IMR-90 (cell line): ENCODE results near the gene CUL9. TPM values are rescaled to one million over a fixed set of nuclear protein-coding genes. Genes with fewer than 3 reads are reported as not detected.
A peak's percentile ranks its signal among the peaks of the same experiment; 100 is the strongest.

Experiments
- ATAC-seq: fragments of 200-7000 bp; cut with Tn5 transposase; 2 replicates; pipeline ENCODE4 v1.9.1; 2020; ENCODE audit warnings: low read depth, mild to moderate bottlenecking, moderate library complexity
- BruUV-seq: library from RNA; stranded (reverse); fragments of 400-500 nt; replicated peaks from 2 replicates; lab custom pipeline; 2021; lab: Mats Ljungman, UMichigan
- CTCF ChIA-PET: fragments of 300-600 bp; formaldehyde crosslinking; extraction: SDS; loops from one replicate; lab custom pipeline; 2021; ENCODE audit warnings: antibody characterized with exemption; lab: Yijun Ruan, JAX
- POLR2A ChIA-PET: fragments of 300-600 bp; sonication (Branson Sonifier 250); formaldehyde crosslinking; loops from one replicate; lab custom pipeline; 2022; ENCODE audit warnings: antibody characterized with exemption; ENCODE audit not compliant: unreplicated experiment; lab: Charles Lee
- DNase-seq: peaks from one replicate; pipeline ENCODE4 v3.0.0; 2013
- H2AFZ ChIP-seq: replicated peaks from 2 replicates; pipeline ENCODE3; 2013; ENCODE audit warnings: low read length, mild to moderate bottlenecking; ENCODE audit not compliant: poor library complexity
- H2AK5ac ChIP-seq: 2 replicates; pipeline ENCODE4 v1.6.1; 2013; ENCODE audit warnings: low read depth, low read length, inconsistent platforms
- H2AK9ac ChIP-seq: replicated peaks from 2 replicates; pipeline ENCODE3; 2013; ENCODE audit warnings: mild to moderate bottlenecking, low read depth, low read length, moderate library complexity; ENCODE audit not compliant: poor library complexity
- H2BK120ac ChIP-seq: 2 replicates; pipeline ENCODE4 v1.6.1; 2013; ENCODE audit warnings: low read depth, low read length, inconsistent platforms
- H2BK15ac ChIP-seq: 3 replicates; pipeline ENCODE4 v1.6.1; 2013; ENCODE audit warnings: low read depth, low read length, inconsistent platforms
- H2BK20ac ChIP-seq: 2 replicates; pipeline ENCODE4 v1.6.1; 2013; ENCODE audit warnings: low read depth, mild to moderate bottlenecking, inconsistent platforms, low read length, moderate library complexity
- H2BK5ac ChIP-seq: 2 replicates; pipeline ENCODE4 v1.6.1; 2013; ENCODE audit warnings: mild to moderate bottlenecking, low read depth, low read length, inconsistent platforms; ENCODE audit not compliant: poor library complexity, severe bottlenecking
- H3K14ac ChIP-seq: replicated peaks from 2 replicates; pipeline ENCODE4 v1.6.1; 2013; ENCODE audit warnings: low read depth, low read length, inconsistent platforms
- H3K18ac ChIP-seq: 2 replicates; pipeline ENCODE4 v1.6.1; 2013; ENCODE audit warnings: low read depth, low read length, control low read depth
- H3K23ac ChIP-seq: 2 replicates; pipeline ENCODE4 v1.6.1; 2013; ENCODE audit warnings: low read depth, low read length, inconsistent platforms
- H3K27ac ChIP-seq: 2 replicates; pipeline ENCODE4 v1.5.1; 2013; ENCODE audit warnings: mild to moderate bottlenecking, control low read depth, low read length; ENCODE audit not compliant: insufficient read depth
- H3K27me3 ChIP-seq: 2 replicates; pipeline ENCODE4 v1.6.1; 2013; ENCODE audit warnings: low read length; ENCODE audit not compliant: control insufficient read depth, insufficient read depth
- H3K36me3 ChIP-seq: 2 replicates; pipeline ENCODE4 v1.6.1; 2013; ENCODE audit warnings: low read length, mixed read lengths; ENCODE audit not compliant: control insufficient read depth, insufficient read depth
- H3K4ac ChIP-seq: 2 replicates; pipeline ENCODE4 v1.6.1; 2013; ENCODE audit warnings: low read depth, low read length, inconsistent platforms
- H3K4me1 ChIP-seq: 2 replicates; pipeline ENCODE4 v1.6.1; 2013; ENCODE audit warnings: low read length, mixed read lengths; ENCODE audit not compliant: control insufficient read depth, insufficient read depth
- H3K4me2 ChIP-seq: 2 replicates; pipeline ENCODE4 v1.6.1; 2013; ENCODE audit warnings: low read depth, mild to moderate bottlenecking, control low read depth, low read length, moderate library complexity
- H3K4me3 ChIP-seq: 2 replicates; pipeline ENCODE4 v1.5.1; 2013; ENCODE audit warnings: low read depth, mild to moderate bottlenecking, control low read depth, low read length, moderate library complexity; ENCODE audit not compliant: insufficient read depth
- H3K56ac ChIP-seq: 2 replicates; pipeline ENCODE4 v1.6.1; 2013; ENCODE audit warnings: low read length, inconsistent platforms; ENCODE audit not compliant: insufficient read depth; ENCODE audit errors: extremely low read depth
- H3K79me1 ChIP-seq, 2 experiments: 2 replicates each; pipeline ENCODE4 v1.6.1; 2013; ENCODE audit warnings: low read length in 2 of 2, inconsistent platforms in 1 of 2, low read depth in 1 of 2
- H3K9ac ChIP-seq: 2 replicates; pipeline ENCODE4 v1.6.1; 2013; ENCODE audit warnings: low read depth, low read length, control low read depth
- H3K9me1 ChIP-seq: 2 replicates; pipeline ENCODE4 v1.6.1; 2013; ENCODE audit warnings: low read length, inconsistent platforms; ENCODE audit not compliant: insufficient read depth
- H3K9me3 ChIP-seq: 2 replicates; pipeline ENCODE4 v1.6.1; 2013; ENCODE audit warnings: low read length; ENCODE audit not compliant: control insufficient read depth, insufficient read depth
- H4K20me1 ChIP-seq: 2 replicates; pipeline ENCODE4 v1.6.1; 2013; ENCODE audit warnings: low read length, inconsistent platforms; ENCODE audit not compliant: insufficient read depth
- H4K5ac ChIP-seq: 2 replicates; pipeline ENCODE4 v1.6.1; 2013; ENCODE audit warnings: mild to moderate bottlenecking, low read depth, low read length, control low read depth
- H4K8ac ChIP-seq, 2 experiments: 2 replicates each; pipeline ENCODE4 v1.6.1; 2013; ENCODE audit warnings: low read depth in 2 of 2, low read length in 2 of 2, control low read depth in 1 of 2, inconsistent platforms in 1 of 2
- H4K91ac ChIP-seq: 2 replicates; pipeline ENCODE4 v1.6.1; 2013; ENCODE audit warnings: low read depth, low read length, inconsistent platforms; ENCODE audit not compliant: insufficient read depth
- CEBPB ChIP-seq: IDR thresholded peaks from 2 replicates; pipeline ENCODE4 v1.6.1; 2012; ENCODE audit warnings: low read depth, low read length, improper control_type of control experiment
- CHD1 ChIP-seq: IDR thresholded peaks from 2 replicates; pipeline ENCODE4 v1.6.1; 2012; ENCODE audit warnings: low read depth, low read length, improper control_type of control experiment
- FOS ChIP-seq: fragments of 150-350 bp; IDR thresholded peaks from 2 replicates; pipeline ENCODE4 v1.6.1; 2016; ENCODE audit warnings: low read depth, low read length
- MAFK ChIP-seq: IDR thresholded peaks from 2 replicates; pipeline ENCODE4 v1.6.1; 2012; ENCODE audit warnings: low read depth, low read length, improper control_type of control experiment
- MAZ ChIP-seq: IDR thresholded peaks from 2 replicates; pipeline ENCODE4 v1.6.1; 2012; ENCODE audit warnings: low read depth, mild to moderate bottlenecking, low read length, improper control_type of control experiment, moderate library complexity, borderline replicate concordance
- MXI1 ChIP-seq: IDR thresholded peaks from 2 replicates; pipeline ENCODE4 v1.6.1; 2012; ENCODE audit warnings: low read depth, mild to moderate bottlenecking, low read length, moderate library complexity, borderline replicate concordance
- POLR2A ChIP-seq: IDR thresholded peaks from 2 replicates; pipeline ENCODE4 v1.6.1; 2012; ENCODE audit warnings: mild to moderate bottlenecking, low read depth, low read length
- RAD21 ChIP-seq: IDR thresholded peaks from 2 replicates; pipeline ENCODE4 v1.6.1; 2012; ENCODE audit warnings: low read length, improper control_type of control experiment
- RCOR1 ChIP-seq: IDR thresholded peaks from 2 replicates; pipeline ENCODE4 v1.6.1; 2012; ENCODE audit warnings: mild to moderate bottlenecking, low read length, improper control_type of control experiment; ENCODE audit not compliant: insufficient replicate concordance
- RFX5 ChIP-seq: IDR thresholded peaks from 2 replicates; pipeline ENCODE4 v1.8.0; 2012; ENCODE audit warnings: low read depth, mild to moderate bottlenecking, low read length, moderate library complexity
- SMC3 ChIP-seq: fragments of 150-350 bp; IDR thresholded peaks from 2 replicates; pipeline ENCODE4 v1.6.1; 2016; ENCODE audit warnings: low read depth, mild to moderate bottlenecking, antibody characterized with exemption, low read length, moderate library complexity
- WGBS, 2 experiments: methylation state at CpG; one replicate each; pipeline versions ENCODE4 v1.1.5 to v1.1.7; 2013; ENCODE audit warnings: missing lambda C conversion rate in 2 of 2; ENCODE audit not compliant: insufficient read length in 1 of 2; ENCODE audit errors: extremely low coverage in 2 of 2; 5-methylcytosine and 5-hydroxymethylcytosine counted together
- dilution Hi-C: fragments of 300-500 bp; cut with HindIII; formaldehyde crosslinking; loops from one replicate; pipeline ENCODE4 v1.14.3; 2018; ENCODE audit warnings: low sequenced_read_pairs; ENCODE audit not compliant: unreplicated experiment
- in situ Hi-C: fragments of 300-500 bp; cut with MboI; formaldehyde crosslinking; loops from 3 replicates; pipeline ENCODE4 v1.14.3; 2019; ENCODE audit warnings: low sequenced_read_pairs, inconsistent platforms, mixed read lengths
- intact Hi-C: fragments of 100-400 bp; cut with micrococcal nuclease; formaldehyde crosslinking; loops from 2 replicates; pipeline ENCODE4 v1.10.0; 2022
- polyA plus RNA-seq, 3 experiments: library from polyadenylated mRNA; depleted of rRNA; stranded (reverse); fragments of >200 nt; gene quantifications; 2 replicates each; pipeline ENCODE4 v1.2.3, GENCODE V29; 2012; ENCODE audit warnings: low replicate concordance in 1 of 3
- total RNA-seq: library from RNA; depleted of rRNA; stranded (reverse); fragments of >200 nt; gene quantifications from 2 replicates; pipeline ENCODE4 v1.2.3, GENCODE V29; 2012

CUL9 gene
- total and polyA plus RNA-seq, 2 of the 4 experiments (the other 2 are of a cell fraction): 7.7 to 19.5 TPM

DNA sequence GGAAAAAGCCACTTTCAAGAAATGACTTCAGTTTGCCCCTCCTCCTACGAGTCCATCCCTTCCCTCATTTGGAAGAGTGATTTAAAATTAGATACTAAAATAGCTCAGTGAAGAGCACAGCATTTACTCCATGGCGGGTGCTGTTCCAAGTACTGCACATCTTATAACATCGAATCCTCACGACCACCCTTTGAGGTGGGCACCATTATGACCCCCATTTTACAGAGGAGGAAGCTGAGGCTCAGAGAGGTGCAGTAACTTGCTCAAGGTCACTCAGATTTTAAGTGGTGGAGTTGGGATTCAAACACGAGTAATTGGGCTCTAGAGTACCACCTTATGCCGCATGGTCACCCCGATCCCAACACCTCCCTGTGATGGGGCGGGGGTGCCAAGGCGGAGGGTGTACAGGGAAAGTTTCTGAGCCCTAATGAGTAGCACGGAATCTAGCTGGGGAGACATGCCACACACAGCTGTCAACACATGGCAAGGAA lies 86.8 kb downstream of the CUL9 start:
- intact Hi-C loops: no loop called here
- BruUV-seq: no TSS peak
- WGBS, 2 experiments: no CpG with 5 or more reads among the region's 10 CpGs

More for the DNA sequence above, 86.8 kb downstream of the CUL9 start:
- no peak for TF ChIP-seq FOS
- no peak for TF ChIP-seq CEBPB
- no peak for TF ChIP-seq MXI1
- TF ChIP-seq MAFK: no peak
- no peak for TF ChIP-seq RFX5
- TF ChIP-seq CHD1: no peak
- TF ChIP-seq RCOR1: no peak
- TF ChIP-seq RAD21: no peak
- TF ChIP-seq SMC3: no peak
- no peak for TF ChIP-seq MAZ
- TF ChIP-seq POLR2A: no peak
- H3K36me3 ChIP-seq: no peaks in the 10 kb centered on the region
- peak overlapping the region; percentile 66; the same call in 1 of the 2 replicates for H3K4me2 ChIP-seq
- no peak overlapping the region for H3K14ac ChIP-seq
- no peak overlapping the region for H3K9ac ChIP-seq
- no peak overlapping the region for H3K4me3 ChIP-seq
- H3K4me1 ChIP-seq: peaks cover 2% of the 10 kb centered on the region; the same call in 1 of the 2 replicates
- H3K56ac ChIP-seq: no peak overlapping the region
- CTCF ChIA-PET: no interaction called here
- peaks cover 8% of the 10 kb centered on the region for H3K9me1 ChIP-seq
- no peak overlapping the region for H2BK5ac ChIP-seq
- in situ Hi-C loops: no loop called here
- ATAC-seq: no peak
- H3K27me3 ChIP-seq: peaks cover 65% of the 10 kb centered on the region
- no peak overlapping the region for H4K8ac ChIP-seq
- POLR2A ChIA-PET: no interaction called here
- no peak overlapping the region for H2BK20ac ChIP-seq
- H2BK120ac ChIP-seq: no peak overlapping the region
- H4K5ac ChIP-seq: no peak overlapping the region
- H3K9me3 ChIP-seq: no peaks in the 10 kb centered on the region
- H2AK9ac ChIP-seq: no peak overlapping the region
- no peaks in the 10 kb centered on the region; the same call in 1 of the 2 replicates for H4K20me1 ChIP-seq
- H2AFZ ChIP-seq: peak overlapping the region; percentile 87
- no peak overlapping the region; the same call in 1 of the 2 replicates for H3K4ac ChIP-seq
- H3K79me1 ChIP-seq: no peaks in the 10 kb centered on the region
- H3K18ac ChIP-seq: no peak overlapping the region
- no peak overlapping the region for H4K91ac ChIP-seq
- no peak overlapping the region for H3K27ac ChIP-seq
- H2BK15ac ChIP-seq: no peak overlapping the region
- no peak for DNase-seq
- no peak overlapping the region for H2AK5ac ChIP-seq
- dilution Hi-C loops: no loop called here
- 0 out of 2 replicates have a peak overlapping the region, but pooled peaks have one; percentile 43 for H3K23ac ChIP-seq
